ENCODE measurements around the gene ESYT2.
"Not testable (repeated sequence)": the region's sequence is repeated elsewhere in the genome, so short reads cannot be mapped to it uniquely, and the experiment has no call there.

The ESYT2 gene

GRCh38 chr7:158702196-158702595 is 127.1 kb downstream of the ESYT2 start:
- DNase-seq (ENCODE audit: low read depth in 1 of 2, low spot score in 1 of 2): no peak
- in situ Hi-C loops (cut with HindIII; ENCODE audit: low pct_unique_long_range_greater_than_20kb, low sequenced_read_pairs): no loop called here
- TF ChIP-seq JUND (IDR thresholded peaks at IDR 0.05; ENCODE audit: low read depth): no peak

GRCh38 chr7:158700008-158700407 is 129.3 kb downstream of the ESYT2 start:
- no peak for TF ChIP-seq JUND (IDR thresholded peaks at IDR 0.05; ENCODE audit: low read depth)
- in situ Hi-C loops (cut with HindIII; ENCODE audit: low pct_unique_long_range_greater_than_20kb, low sequenced_read_pairs): no loop called here
- no peak for DNase-seq (ENCODE audit: low read depth in 1 of 2, low spot score in 1 of 2)

- in situ Hi-C loops (cut with HindIII; ENCODE audit: low pct_unique_long_range_greater_than_20kb, low sequenced_read_pairs): no loop called here
- DNase-seq (ENCODE audit: low read depth in 1 of 2, low spot score in 1 of 2): no peak
- TF ChIP-seq JUND (IDR thresholded peaks at IDR 0.05; ENCODE audit: low read depth): no peak
These were observed 130.0 kb downstream of the ESYT2 start for GRCh38 chr7:158699341-158699740.

- in situ Hi-C loops (cut with HindIII; ENCODE audit: low pct_unique_long_range_greater_than_20kb, low sequenced_read_pairs): no loop called here
- no peak for DNase-seq (ENCODE audit: low read depth in 1 of 2, low spot score in 1 of 2)
- TF ChIP-seq JUND (IDR thresholded peaks at IDR 0.05; ENCODE audit: low read depth): no peak
These were observed 130.6 kb downstream of the ESYT2 start for GRCh38 chr7:158698657-158699195.

- DNase-seq (ENCODE audit: low read depth in 1 of 2, low spot score in 1 of 2); in situ Hi-C loops (cut with HindIII; ENCODE audit: low pct_unique_long_range_greater_than_20kb, low sequenced_read_pairs): not testable (repeated sequence)
These were observed 131.7 kb downstream of the ESYT2 start for GRCh38 chr7:158697597-158697996.

- DNase-seq (ENCODE audit: low read depth in 1 of 2, low spot score in 1 of 2): peak; percentile 28 to 85
- in situ Hi-C loops (cut with HindIII; ENCODE audit: low pct_unique_long_range_greater_than_20kb, low sequenced_read_pairs): no loop called here
- no peak for TF ChIP-seq JUND (IDR thresholded peaks at IDR 0.05; ENCODE audit: low read depth)
These were observed 133.4 kb downstream of the ESYT2 start for GRCh38 chr7:158695726-158696452.

- no peak for DNase-seq (ENCODE audit: low read depth in 1 of 2, low spot score in 1 of 2)
- no peak for TF ChIP-seq JUND (IDR thresholded peaks at IDR 0.05; ENCODE audit: low read depth)
- in situ Hi-C loops (cut with HindIII; ENCODE audit: low pct_unique_long_range_greater_than_20kb, low sequenced_read_pairs): no loop called here
These were observed 134.3 kb downstream of the ESYT2 start for GRCh38 chr7:158695056-158695455.

GRCh38 chr7:158694650-158695049 is 134.7 kb downstream of the ESYT2 start:
- in situ Hi-C loops (cut with HindIII; ENCODE audit: low pct_unique_long_range_greater_than_20kb, low sequenced_read_pairs): no loop called here
- no peak for DNase-seq (ENCODE audit: low read depth in 1 of 2, low spot score in 1 of 2)
- no peak for TF ChIP-seq JUND (IDR thresholded peaks at IDR 0.05; ENCODE audit: low read depth)

- no peak for DNase-seq (ENCODE audit: low read depth in 1 of 2, low spot score in 1 of 2)
- TF ChIP-seq JUND (IDR thresholded peaks at IDR 0.05; ENCODE audit: low read depth): no peak
- in situ Hi-C loops (cut with HindIII; ENCODE audit: low pct_unique_long_range_greater_than_20kb, low sequenced_read_pairs): no loop called here
These were observed 139.8 kb downstream of the ESYT2 start for GRCh38 chr7:158689488-158689887.

- TF ChIP-seq JUND (IDR thresholded peaks at IDR 0.05; ENCODE audit: low read depth): no peak
- no peak for DNase-seq (ENCODE audit: low read depth in 1 of 2, low spot score in 1 of 2)
These were observed 141.9 kb downstream of the ESYT2 start for GRCh38 chr7:158687406-158687805.

GRCh38 chr7:158685693-158686092 is 143.6 kb downstream of the ESYT2 start:
- in situ Hi-C loops (cut with HindIII; ENCODE audit: low pct_unique_long_range_greater_than_20kb, low sequenced_read_pairs): no loop called here
- DNase-seq (ENCODE audit: low read depth in 1 of 2, low spot score in 1 of 2): no peak
- TF ChIP-seq JUND (IDR thresholded peaks at IDR 0.05; ENCODE audit: low read depth): no peak

More at GRCh38 chr7:158687406-158687805, 141.9 kb downstream of the ESYT2 start:
- in situ Hi-C loops (cut with HindIII; ENCODE audit: low pct_unique_long_range_greater_than_20kb, low sequenced_read_pairs): no loop called here

- in situ Hi-C loops (cut with HindIII; ENCODE audit: low pct_unique_long_range_greater_than_20kb, low sequenced_read_pairs): no loop called here
- TF ChIP-seq JUND (IDR thresholded peaks at IDR 0.05; ENCODE audit: low read depth): no peak
- DNase-seq (ENCODE audit: low read depth in 1 of 2, low spot score in 1 of 2): no peak
These were observed 145.0 kb downstream of the ESYT2 start for GRCh38 chr7:158684329-158684728.

GRCh38 chr7:158683541-158683940 is 145.8 kb downstream of the ESYT2 start:
- in situ Hi-C loops (cut with HindIII; ENCODE audit: low pct_unique_long_range_greater_than_20kb, low sequenced_read_pairs): no loop called here

GRCh38 chr7:158682456-158682855 is 146.9 kb downstream of the ESYT2 start:
- DNase-seq (ENCODE audit: low read depth in 1 of 2, low spot score in 1 of 2): no peak
- TF ChIP-seq JUND (IDR thresholded peaks at IDR 0.05; ENCODE audit: low read depth): no peak
- in situ Hi-C loops (cut with HindIII; ENCODE audit: low pct_unique_long_range_greater_than_20kb, low sequenced_read_pairs): no loop called here

More at GRCh38 chr7:158683541-158683940, 145.8 kb downstream of the ESYT2 start:
- no peak for DNase-seq (ENCODE audit: low read depth in 1 of 2, low spot score in 1 of 2)
- no peak for TF ChIP-seq JUND (IDR thresholded peaks at IDR 0.05; ENCODE audit: low read depth)

Measured in T47D (cell line).